B cell (primary cell): ENCODE data around the gene TSHZ1.

Experiments
- EZH2 ChIP-seq: IDR thresholded peaks from 2 replicates; pipeline ENCODE4 v1.6.1; 2012; ENCODE audit warnings: borderline replicate concordance, low read depth, mild to moderate bottlenecking, moderate library complexity, low read length; ENCODE audit not compliant: insufficient read depth, poor library complexity, severe bottlenecking
- TF ChIP-seq, protein P1 (sequence below): fragments of 200-600 bp; IDR thresholded peaks from one replicate; pipeline ENCODE4 v1.8.0; 2022; ENCODE audit warnings: antibody characterized with exemption, mild to moderate bottlenecking

DNA sequence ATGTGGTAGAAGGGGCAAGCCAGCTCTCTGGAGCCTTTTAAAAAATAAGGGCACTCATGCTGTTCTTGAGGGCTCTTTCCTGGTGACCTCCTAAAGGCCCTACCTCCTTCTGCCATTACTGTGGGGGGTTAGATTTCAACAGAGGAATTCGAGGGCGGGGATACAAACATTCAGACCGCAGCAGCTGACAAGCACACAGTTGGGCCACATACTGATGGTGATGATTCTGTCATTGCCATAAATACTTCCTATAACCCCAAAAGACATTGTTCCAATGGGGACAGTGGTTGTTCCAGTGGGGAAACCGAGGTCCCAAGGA is 67.0 kb downstream of the TSHZ1 start:
- TF ChIP-seq, protein P1, sequence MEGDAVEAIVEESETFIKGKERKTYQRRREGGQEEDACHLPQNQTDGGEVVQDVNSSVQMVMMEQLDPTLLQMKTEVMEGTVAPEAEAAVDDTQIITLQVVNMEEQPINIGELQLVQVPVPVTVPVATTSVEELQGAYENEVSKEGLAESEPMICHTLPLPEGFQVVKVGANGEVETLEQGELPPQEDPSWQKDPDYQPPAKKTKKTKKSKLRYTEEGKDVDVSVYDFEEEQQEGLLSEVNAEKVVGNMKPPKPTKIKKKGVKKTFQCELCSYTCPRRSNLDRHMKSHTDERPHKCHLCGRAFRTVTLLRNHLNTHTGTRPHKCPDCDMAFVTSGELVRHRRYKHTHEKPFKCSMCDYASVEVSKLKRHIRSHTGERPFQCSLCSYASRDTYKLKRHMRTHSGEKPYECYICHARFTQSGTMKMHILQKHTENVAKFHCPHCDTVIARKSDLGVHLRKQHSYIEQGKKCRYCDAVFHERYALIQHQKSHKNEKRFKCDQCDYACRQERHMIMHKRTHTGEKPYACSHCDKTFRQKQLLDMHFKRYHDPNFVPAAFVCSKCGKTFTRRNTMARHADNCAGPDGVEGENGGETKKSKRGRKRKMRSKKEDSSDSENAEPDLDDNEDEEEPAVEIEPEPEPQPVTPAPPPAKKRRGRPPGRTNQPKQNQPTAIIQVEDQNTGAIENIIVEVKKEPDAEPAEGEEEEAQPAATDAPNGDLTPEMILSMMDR = no peak
- TF ChIP-seq EZH2 = no peak
